Measurements from ENCODE around the gene DBN1.

DBN1 gene

GRCh38 chr5:177444106-177445051 lies 29.1 kb downstream of the DBN1 start:
- peak; percentile 55 for DNase-seq (ENCODE audit: extremely low spot score)
- CTCF ChIA-PET = interaction anchor here (1.1 to 21.0 kb wide), 11 partner anchors 10 to 330 kb away, joined by 3 to 549 read pairs (median 16); partner anchors contain the start of genes F12 and PFN3
- no peak for TF ChIP-seq CTCF (IDR thresholded peaks at IDR 0.05; ENCODE audit: control extremely low read depth, extremely low read depth, low read depth, missing control alignments)
- POLR2A ChIA-PET = interaction anchor here (0.9 to 2.9 kb wide), 7 partner anchors 10 to 21 kb away, joined by 3 to 11 read pairs (median 4); partner anchors contain the start of gene GRK6

- no peak for TF ChIP-seq CTCF (IDR thresholded peaks at IDR 0.05; ENCODE audit: control extremely low read depth, extremely low read depth, low read depth, missing control alignments)
- ChIA-PET CTCF (interaction anchor here (1.1 to 21.0 kb wide), 7 partner anchors 10 to 74 kb away, joined by 3 to 549 read pairs (median 33); partner anchors contain the start of genes F12 and PFN3), POLR2A (interaction anchor here (1.1 to 2.9 kb wide), 4 partner anchors 12 to 20 kb away, joined by 4 to 11 read pairs (median 6); partner anchors contain the start of gene GRK6)
- DNase-seq (ENCODE audit: extremely low spot score) = no peak
These were observed 30.1 kb downstream of the DBN1 start for GRCh38 chr5:177443144-177443983.

GRCh38 chr5:177442066-177442826 lies 31.2 kb downstream of the DBN1 start:
- POLR2A ChIA-PET = interaction anchor here (0.5 to 2.9 kb wide), 4 partner anchors 10 to 48 kb away, joined by 3 to 8 read pairs (median 4); no protein-coding TSS in a partner anchor
- no peak for TF ChIP-seq CTCF (IDR thresholded peaks at IDR 0.05; ENCODE audit: control extremely low read depth, extremely low read depth, low read depth, missing control alignments)
- CTCF ChIA-PET = interaction anchor here (0.9 to 21.0 kb wide), 6 partner anchors 13 to 52 kb away, joined by 3 to 549 read pairs (median 91); partner anchors contain the start of genes F12 and PFN3
- no peak for DNase-seq (ENCODE audit: extremely low spot score)

- DNase-seq (ENCODE audit: extremely low spot score) = no peak
- POLR2A ChIA-PET = interaction anchor here (0.8 to 1.5 kb wide), 5 partner anchors 9 to 763 kb away, joined by 3 to 6 read pairs (median 3); partner anchors contain the start of genes GRK6 and HNRNPAB
- CTCF ChIA-PET = interaction anchor here (0.9 to 21.0 kb wide), 8 partner anchors 8 to 131 kb away, joined by 3 to 549 read pairs (median 4); partner anchors contain the start of genes F12 and PFN3
- TF ChIP-seq CTCF (IDR thresholded peaks at IDR 0.05; ENCODE audit: control extremely low read depth, extremely low read depth, low read depth, missing control alignments) = no peak
These were observed 32.2 kb downstream of the DBN1 start for GRCh38 chr5:177440990-177441780.

GRCh38 chr5:177440211-177440989 lies 33.0 kb downstream of the DBN1 start:
- no peak for TF ChIP-seq CTCF (IDR thresholded peaks at IDR 0.05; ENCODE audit: control extremely low read depth, extremely low read depth, low read depth, missing control alignments)
- POLR2A ChIA-PET = interaction anchor here (0.6 to 1.5 kb wide), 5 partner anchors 7 to 764 kb away, joined by 3 to 6 read pairs (median 4); partner anchors contain the start of genes GRK6 and HNRNPAB
- CTCF ChIA-PET = interaction anchor here (1.0 to 21.0 kb wide), 7 partner anchors 8 to 131 kb away, joined by 3 to 549 read pairs (median 5); partner anchors contain the start of genes F12 and PFN3
- DNase-seq (ENCODE audit: extremely low spot score) = no peak

Measured in GM10248 (cell line).